Measurements from ENCODE around the gene KIAA0040. TPM values are rescaled to one million over a fixed set of nuclear protein-coding genes. Genes with fewer than 3 reads are reported as not detected.

Gene KIAA0040
- total RNA-seq, 1 experiment from 2014 or later = 5.0 TPM

GRCh38 chr1:175221557-175222175 is 29.1 kb upstream of the KIAA0040 start:
- Histone ChIP-seq H4K5ac (ENCODE audit: insufficient read length, low read depth, low read length) (no peak overlapping the region), H2BK15ac (ENCODE audit: low read depth, low read length) (no peak overlapping the region), H2BK20ac (ENCODE audit: low read depth, low read length, poor library complexity, severe bottlenecking) (no peak overlapping the region), H3T11ph (ENCODE audit: low read length) (no peak overlapping the region), H4K8ac (replicated peaks; ENCODE audit: insufficient read length, low read depth, low read length) (no peak overlapping the region), H2BK12ac (ENCODE audit: insufficient read length, low read depth, low read length) (no peak overlapping the region), H3K23me2 (ENCODE audit: insufficient read length, low read depth, low read length, poor library complexity, severe bottlenecking) (no peaks in the 10 kb centered on the region), H3K9me3 (ENCODE audit: control insufficient read depth, low read depth, low read length) (no peaks in the 10 kb centered on the region), H3K4me2 (ENCODE audit: insufficient read depth, insufficient read length, low read length) (no peak overlapping the region), H3K4ac (ENCODE audit: low read depth, low read length) (no peak overlapping the region), H3K4me1 (ENCODE audit: insufficient read depth, low read length) (0 out of 2 replicates have a peak, but pooled peaks cover 3% of the 10 kb centered on the region), H3K79me1 (ENCODE audit: insufficient read depth, low read depth, low read length, poor library complexity, severe bottlenecking) (no peaks in the 10 kb centered on the region), H2BK120ac (ENCODE audit: low read depth, low read length, poor library complexity, severe bottlenecking) (no peak overlapping the region), H2BK5ac (ENCODE audit: insufficient read length, low read length) (no peak overlapping the region), H4K20me1 (ENCODE audit: control insufficient read depth, insufficient read depth, insufficient read length) (no peaks in the 10 kb centered on the region), H2AK5ac (ENCODE audit: insufficient read length, low read length) (no peak overlapping the region), H3K27ac (ENCODE audit: insufficient read length, low read depth, low read length) (no peak overlapping the region), H3K56ac (ENCODE audit: insufficient read length, low read depth, low read length) (no peak overlapping the region), H3K27me3 (ENCODE audit: insufficient read depth, low read length) (no peaks in the 10 kb centered on the region), H3K79me2 (ENCODE audit: insufficient read depth, low read length) (no peaks in the 10 kb centered on the region), H3K23ac (ENCODE audit: insufficient read length, low read depth, low read length) (no peak overlapping the region), H4K91ac (ENCODE audit: insufficient read length, low read depth, low read length) (no peak overlapping the region), H3K14ac (ENCODE audit: insufficient read depth, low read length) (no peak overlapping the region), H2AFZ (ENCODE audit: low read length) (peak overlapping the region; percentile 43), H3K9ac (ENCODE audit: extremely low read depth, insufficient read length, low read length) (no peak overlapping the region), H3K18ac (ENCODE audit: insufficient read length, low read depth, low read length) (no peak overlapping the region)
- peak; percentile 44; the same call in 2 of the 3 replicates for TF ChIP-seq CTCF (conservative IDR thresholded peaks at IDR 0.05)
- no peaks in the 10 kb centered on the region for H3K36me3 Mint-ChIP-seq (ENCODE audit: insufficient read depth in 1 of 3, low read depth in 3 of 3)
- H3K4me3 Mint-ChIP-seq = no peak overlapping the region
- no CpG with 5 or more reads among the region's 10 CpGs for WGBS (ENCODE audit: extremely low coverage, insufficient read length, low lambda C conversion rate)
- no peaks in the 10 kb centered on the region for H3K9me3 Mint-ChIP-seq
- DNase-seq = peak; percentile 76
- peak overlapping the region in 1 of 3 experiments; percentile 71; a peak in 1 of 7 replicates for H3K27ac Mint-ChIP-seq
- H3K4me1 Mint-ChIP-seq = peaks cover 25 to 28% of the 10 kb centered on the region in 2 experiments
- no peaks in the 10 kb centered on the region for H3K27me3 Mint-ChIP-seq (ENCODE audit: low read depth)

All from H9 (cell line).